Upper lobe of left lung (tissue), 6 donors: Measurements from ENCODE around the gene PVRIG. TPM values are rescaled to one million over a fixed set of nuclear protein-coding genes. Genes with fewer than 3 reads are reported as not detected.

ENCODE experiments used
- ATAC-seq, 2 donors: fragments of 200-7000 bp; cut with Tn5 transposase; one replicate each; pipeline ENCODE4 v1.9.1; 2022; ENCODE audit warnings: mild to moderate bottlenecking in 2 of 2, moderate library complexity in 2 of 2; ENCODE audit not compliant: low FRiP score in 2 of 2
- DNase-seq, 2 donors: peaks; one replicate each; pipeline ENCODE4 v3.0.0-alpha.2; 2019 to 2020
- H3K27ac ChIP-seq, 4 donors: fragments of 200-600 bp; sonication (generic); one replicate each; pipeline ENCODE4 v1.5.1; 2016 to 2019
- H3K27me3 ChIP-seq, 4 donors: fragments of 200-600 bp; sonication (generic); one replicate each; pipeline ENCODE4 v1.5.1; 2017 to 2019
- H3K36me3 ChIP-seq, 4 donors: fragments of 200-600 bp; sonication (generic); one replicate each; pipeline ENCODE4 v1.5.1; 2016 to 2019
- H3K4me1 ChIP-seq, 4 donors: fragments of 200-600 bp; sonication (generic); one replicate each; pipeline ENCODE4 v1.5.1; 2018 to 2019
- H3K4me3 ChIP-seq, 4 donors: fragments of 200-600 bp; sonication (generic); one replicate each; pipeline ENCODE4 v1.5.1; 2017 to 2019; ENCODE audit warnings: mild to moderate bottlenecking in 2 of 4, moderate library complexity in 1 of 4
- H3K9me3 ChIP-seq, 4 donors: fragments of 200-600 bp; sonication (generic); one replicate each; pipeline ENCODE4 v1.5.1; 2018 to 2019
- CTCF ChIP-seq, 6 experiments: fragments of 450-650 bp in 4 of 6; fragments of 200-600 bp in 2 of 6; sonication (generic) in 2 of 6; IDR thresholded peaks; one replicate each; pipeline ENCODE4 v1.5.1; 2016 to 2019; ENCODE audit warnings: antibody characterized with exemption in 6 of 6
- EP300 ChIP-seq, 4 donors: sonication (generic); formaldehyde crosslinking; IDR thresholded peaks; one replicate each; pipeline ENCODE4 v1.5.1; 2017; ENCODE audit warnings: antibody characterized with exemption in 4 of 4, control low read depth in 2 of 4
- POLR2A ChIP-seq, 4 donors: fragments of 450-650 bp; IDR thresholded peaks; one replicate each; pipeline ENCODE4 v1.5.1; 2016 to 2017; ENCODE audit warnings: antibody characterized with exemption in 4 of 4, mild to moderate bottlenecking in 2 of 4
- POLR2AphosphoS5 ChIP-seq, 2 donors: sonication (generic); formaldehyde crosslinking; IDR thresholded peaks; one replicate each; pipeline ENCODE4 v1.5.1; 2017; ENCODE audit warnings: antibody characterized with exemption in 2 of 2
- WGBS, 2 donors: methylation state at CpG; one replicate each; pipeline ENCODE4 v1.1.5; 2017 to 2018; 5-methylcytosine and 5-hydroxymethylcytosine counted together
- total RNA-seq, 6 donors: library from RNA; depleted of rRNA in 4 of 6; stranded (reverse); fragments of >200 nt in 4 of 6; gene quantifications; one replicate each; pipeline versions ENCODE4 v1.1.0 to v1.2.1, GENCODE V29; 2016 to 2021
- donor health status: DM: no; HTN: no; CAD: no; lungs with moderate emphysema.
- donor health status: DM: no; HTN: yes; CAD: no; lungs with severe emphysema.

PVRIG gene
- total RNA-seq, 6 donors from 2014 or later = 0.63 to 6.3 (median 1.7) TPM

GRCh38 chr7:100198266-100198665 is 21.5 kb upstream of the PVRIG start:
- ATAC-seq = no peak
- Histone ChIP-seq H3K27ac (no peak overlapping the region), H3K4me1 (no peaks in the 10 kb centered on the region), H3K4me3 (no peak overlapping the region), H3K27me3 (no peaks in the 10 kb centered on the region), H3K36me3 (no peaks in the 10 kb centered on the region), H3K9me3 (no peaks in the 10 kb centered on the region)
- 91 to 96% methylated on average over 10 of the region's 10 CpGs for WGBS, 2 donors
- TF ChIP-seq POLR2A (IDR thresholded peaks at IDR 0.05) = no peak
- no peak for TF ChIP-seq CTCF (IDR thresholded peaks at IDR 0.05)
- TF ChIP-seq EP300 (IDR thresholded peaks at IDR 0.05) = no peak
- no peak for TF ChIP-seq POLR2AphosphoS5 (IDR thresholded peaks at IDR 0.05)
- DNase-seq = no peak

GRCh38 chr7:100200693-100201092 is 19.1 kb upstream of the PVRIG start:
- H3K9me3 ChIP-seq = no peaks in the 10 kb centered on the region
- ATAC-seq (no peak), DNase-seq (no peak)
- no peak overlapping the region for H3K27ac ChIP-seq
- 75 to 82% methylated on average over 11 of the region's 11 CpGs for WGBS, 2 donors
- no peaks in the 10 kb centered on the region for H3K27me3 ChIP-seq
- H3K36me3 ChIP-seq = no peaks in the 10 kb centered on the region
- H3K4me1 ChIP-seq = no peaks in the 10 kb centered on the region
- TF ChIP-seq POLR2A (IDR thresholded peaks at IDR 0.05) = no peak
- no peak for TF ChIP-seq EP300 (IDR thresholded peaks at IDR 0.05)
- TF ChIP-seq POLR2AphosphoS5 (IDR thresholded peaks at IDR 0.05) = no peak
- TF ChIP-seq CTCF (IDR thresholded peaks at IDR 0.05) = no peak
- H3K4me3 ChIP-seq = no peak overlapping the region

GRCh38 chr7:100204454-100204853 is 15.3 kb upstream of the PVRIG start:
- ATAC-seq (no peak), DNase-seq (no peak)
- 76 to 90% methylated on average over 8 to 9 of the region's 9 CpGs for WGBS, 2 donors
- no peak for TF ChIP-seq POLR2A (IDR thresholded peaks at IDR 0.05)
- no peak for TF ChIP-seq CTCF (IDR thresholded peaks at IDR 0.05)
- no peak for TF ChIP-seq EP300 (IDR thresholded peaks at IDR 0.05)
- TF ChIP-seq POLR2AphosphoS5 (IDR thresholded peaks at IDR 0.05) = no peak
- no peaks in the 10 kb centered on the region for H3K27me3 ChIP-seq
- H3K27ac ChIP-seq = no peak overlapping the region
- H3K9me3 ChIP-seq = no peaks in the 10 kb centered on the region
- H3K4me1 ChIP-seq = peaks cover 0 to 5% (median 0%) of the 10 kb centered on the region in 4 donors
- no peaks in the 10 kb centered on the region for H3K36me3 ChIP-seq
- no peak overlapping the region for H3K4me3 ChIP-seq

- Histone ChIP-seq H3K27ac (no peak overlapping the region), H3K4me3 (no peak overlapping the region), H3K4me1 (peaks cover 0 to 5% (median 0%) of the 10 kb centered on the region in 4 donors), H3K9me3 (no peaks in the 10 kb centered on the region), H3K36me3 (no peaks in the 10 kb centered on the region), H3K27me3 (no peaks in the 10 kb centered on the region)
- no peak for TF ChIP-seq POLR2A (IDR thresholded peaks at IDR 0.05)
- no peak for TF ChIP-seq EP300 (IDR thresholded peaks at IDR 0.05)
- no peak for TF ChIP-seq POLR2AphosphoS5 (IDR thresholded peaks at IDR 0.05)
- no peak for TF ChIP-seq CTCF (IDR thresholded peaks at IDR 0.05)
- DNase-seq (no peak), ATAC-seq (no peak)
- 48 to 50% methylated on average over 6 of the region's 6 CpGs for WGBS, 2 donors
Measured at GRCh38 chr7:100208911-100209408, 10.8 kb upstream of the PVRIG start.

- no peak for ATAC-seq
- TF ChIP-seq EP300 (IDR thresholded peaks at IDR 0.05) (no peak), POLR2A (IDR thresholded peaks at IDR 0.05) (no peak), POLR2AphosphoS5 (IDR thresholded peaks at IDR 0.05) (no peak), CTCF (IDR thresholded peaks at IDR 0.05) (no peak)
- 67% methylated on average over 6 of the region's 6 CpGs for WGBS, 2 donors
Measured at GRCh38 chr7:100209493-100209892, 10.3 kb upstream of the PVRIG start.

More at GRCh38 chr7:100209493-100209892, 10.3 kb upstream of the PVRIG start:
- H3K4me1 ChIP-seq = peaks cover 0 to 5% (median 0%) of the 10 kb centered on the region in 4 donors
- no peak for DNase-seq
- no peaks in the 10 kb centered on the region for H3K27me3 ChIP-seq
- H3K9me3 ChIP-seq = no peaks in the 10 kb centered on the region
- H3K27ac ChIP-seq = no peak overlapping the region
- H3K4me3 ChIP-seq = no peak overlapping the region
- H3K36me3 ChIP-seq = no peaks in the 10 kb centered on the region
